Measurements from ENCODE around the gene KCNH5.

KCNH5 gene

GRCh38 chr14:62734831-62735230 is 310.4 kb downstream of the KCNH5 start:
- H3K18ac ChIP-seq (ENCODE audit: low read length): no peak overlapping the region
- H3K36me3 ChIP-seq (ENCODE audit: control insufficient read depth in 1 of 2, insufficient read depth in 2 of 2, low read length in 2 of 2): no peaks in the 10 kb centered on the region
- H2BK12ac ChIP-seq (ENCODE audit: low read length): no peak overlapping the region
- no peaks in the 10 kb centered on the region for H3K79me1 ChIP-seq (ENCODE audit: low read length)
- H4K91ac ChIP-seq (ENCODE audit: low read depth, low read length): no peak overlapping the region
- no peak overlapping the region for H4K12ac ChIP-seq (ENCODE audit: low read depth, low read length)
- H4K8ac ChIP-seq (ENCODE audit: low read depth, low read length): no peak overlapping the region
- no peak overlapping the region for H3K14ac ChIP-seq (ENCODE audit: low read length)
- H3K23ac ChIP-seq (ENCODE audit: low read length): no peak overlapping the region
- no peak overlapping the region for H3K27ac ChIP-seq (ENCODE audit: low read depth, low read length)
- H2BK120ac ChIP-seq (ENCODE audit: insufficient read depth, low read length, poor library complexity): no peak overlapping the region
- H3K9ac ChIP-seq (ENCODE audit: low read length): no peak overlapping the region
- no CpG with 5 or more reads among the region's 2 CpGs for WGBS (ENCODE audit: extremely low coverage, insufficient coverage, insufficient read length)
- H2AK5ac ChIP-seq (ENCODE audit: low read length): no peak overlapping the region
- no peak overlapping the region for H3K4me3 ChIP-seq (ENCODE audit: low read depth, low read length)
- H2AFZ ChIP-seq (ENCODE audit: insufficient read depth, low read length, poor library complexity): no peak overlapping the region
- H2BK5ac ChIP-seq (ENCODE audit: low read depth, low read length, poor library complexity): no peak overlapping the region
- DNase-seq: no peak
- H3K27me3 ChIP-seq (ENCODE audit: insufficient read depth, low read length): no peaks in the 10 kb centered on the region
- no peak overlapping the region for H3K4ac ChIP-seq (ENCODE audit: low read depth, low read length)
- no peaks in the 10 kb centered on the region for H3K4me1 ChIP-seq (ENCODE audit: control insufficient read depth in 1 of 2, insufficient read depth in 2 of 2, low read length in 2 of 2)
- no peaks in the 10 kb centered on the region for H3K9me3 ChIP-seq (ENCODE audit: insufficient read depth, low read depth, low read length)
- H3K4me2 ChIP-seq (ENCODE audit: low read length): no peak overlapping the region
- H3K79me2 ChIP-seq (ENCODE audit: control insufficient read depth, insufficient read depth, low read length, poor library complexity): no peaks in the 10 kb centered on the region

DNA sequence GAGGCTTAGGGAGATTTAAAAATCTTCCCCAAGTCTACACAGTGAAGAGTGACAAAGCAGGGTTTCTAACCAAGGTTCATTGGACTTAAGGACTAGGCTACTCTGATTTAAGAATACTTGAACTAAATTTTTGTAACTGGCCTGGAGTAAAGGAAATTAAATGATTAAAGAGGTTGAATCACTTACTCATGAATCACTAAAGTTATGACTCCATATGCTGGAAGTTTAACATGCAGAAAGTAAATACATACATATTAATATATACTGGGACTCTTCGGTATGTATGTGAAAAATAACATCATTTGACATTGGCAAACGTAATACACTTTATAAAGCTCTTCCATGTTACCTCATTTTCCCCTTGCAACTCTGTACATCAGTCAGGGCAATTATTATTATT is 322.9 kb downstream of the KCNH5 start:
- Histone ChIP-seq H3K9ac (ENCODE audit: low read length) (no peak overlapping the region), H3K9me3 (ENCODE audit: insufficient read depth, low read depth, low read length) (no peaks in the 10 kb centered on the region), H3K18ac (ENCODE audit: low read length) (no peak overlapping the region), H3K4me2 (ENCODE audit: low read length) (no peak overlapping the region), H3K27me3 (ENCODE audit: insufficient read depth, low read length) (no peaks in the 10 kb centered on the region), H2AFZ (ENCODE audit: insufficient read depth, low read length, poor library complexity) (no peak overlapping the region), H3K4ac (ENCODE audit: low read depth, low read length) (no peak overlapping the region), H3K79me2 (ENCODE audit: control insufficient read depth, insufficient read depth, low read length, poor library complexity) (no peaks in the 10 kb centered on the region), H3K79me1 (ENCODE audit: low read length) (no peaks in the 10 kb centered on the region), H3K36me3 (ENCODE audit: control insufficient read depth in 1 of 2, insufficient read depth in 2 of 2, low read length in 2 of 2) (no peaks in the 10 kb centered on the region), H2BK12ac (ENCODE audit: low read length) (no peak overlapping the region), H3K4me3 (ENCODE audit: low read depth, low read length) (no peak overlapping the region), H3K27ac (ENCODE audit: low read depth, low read length) (no peak overlapping the region), H2BK5ac (ENCODE audit: low read depth, low read length, poor library complexity) (no peak overlapping the region), H4K12ac (ENCODE audit: low read depth, low read length) (no peak overlapping the region), H4K91ac (ENCODE audit: low read depth, low read length) (no peak overlapping the region), H3K4me1 (ENCODE audit: control insufficient read depth in 1 of 2, insufficient read depth in 2 of 2, low read length in 2 of 2) (no peaks in the 10 kb centered on the region), H3K14ac (ENCODE audit: low read length) (no peak overlapping the region), H2AK5ac (ENCODE audit: low read length) (no peak overlapping the region), H4K8ac (ENCODE audit: low read depth, low read length) (no peak overlapping the region), H2BK120ac (ENCODE audit: insufficient read depth, low read length, poor library complexity) (no peak overlapping the region), H3K23ac (ENCODE audit: low read length) (no peak overlapping the region)
- no CpG with 5 or more reads among the region's 2 CpGs for WGBS (ENCODE audit: extremely low coverage, insufficient coverage, insufficient read length)
- DNase-seq: no peak

GRCh38 chr14:62718629-62719028 is 326.6 kb downstream of the KCNH5 start:
- no peaks in the 10 kb centered on the region for H3K9me3 ChIP-seq (ENCODE audit: insufficient read depth, low read depth, low read length)
- no peak overlapping the region for H3K9ac ChIP-seq (ENCODE audit: low read length)
- WGBS (ENCODE audit: extremely low coverage, insufficient coverage, insufficient read length): no CpG with 5 or more reads among the region's 1 CpG
- no peaks in the 10 kb centered on the region for H3K79me1 ChIP-seq (ENCODE audit: low read length)
- no peak overlapping the region for H2AK5ac ChIP-seq (ENCODE audit: low read length)
- H3K27me3 ChIP-seq (ENCODE audit: insufficient read depth, low read length): no peaks in the 10 kb centered on the region
- no peak overlapping the region for H3K14ac ChIP-seq (ENCODE audit: low read length)
- H3K4ac ChIP-seq (ENCODE audit: low read depth, low read length): no peak overlapping the region
- H2BK5ac ChIP-seq (ENCODE audit: low read depth, low read length, poor library complexity): no peak overlapping the region
- H3K79me2 ChIP-seq (ENCODE audit: control insufficient read depth, insufficient read depth, low read length, poor library complexity): no peaks in the 10 kb centered on the region
- H3K4me3 ChIP-seq (ENCODE audit: low read depth, low read length): no peak overlapping the region
- H3K4me2 ChIP-seq (ENCODE audit: low read length): no peak overlapping the region
- H3K4me1 ChIP-seq (ENCODE audit: control insufficient read depth in 1 of 2, insufficient read depth in 2 of 2, low read length in 2 of 2): no peaks in the 10 kb centered on the region
- no peak overlapping the region for H4K12ac ChIP-seq (ENCODE audit: low read depth, low read length)
- no peak for DNase-seq
- no peak overlapping the region for H2AFZ ChIP-seq (ENCODE audit: insufficient read depth, low read length, poor library complexity)
- H2BK12ac ChIP-seq (ENCODE audit: low read length): no peak overlapping the region
- H3K36me3 ChIP-seq (ENCODE audit: control insufficient read depth in 1 of 2, insufficient read depth in 2 of 2, low read length in 2 of 2): no peaks in the 10 kb centered on the region
- H2BK120ac ChIP-seq (ENCODE audit: insufficient read depth, low read length, poor library complexity): no peak overlapping the region
- H4K8ac ChIP-seq (ENCODE audit: low read depth, low read length): no peak overlapping the region
- H3K23ac ChIP-seq (ENCODE audit: low read length): no peak overlapping the region
- no peak overlapping the region for H4K91ac ChIP-seq (ENCODE audit: low read depth, low read length)
- H3K27ac ChIP-seq (ENCODE audit: low read depth, low read length): no peak overlapping the region
- H3K18ac ChIP-seq (ENCODE audit: low read length): no peak overlapping the region

GRCh38 chr14:62711351-62712023 is 333.8 kb downstream of the KCNH5 start:
- H3K79me2 ChIP-seq (ENCODE audit: control insufficient read depth, insufficient read depth, low read length, poor library complexity): no peaks in the 10 kb centered on the region
- DNase-seq: no peak
- no peak overlapping the region for H4K12ac ChIP-seq (ENCODE audit: low read depth, low read length)
- H2AFZ ChIP-seq (ENCODE audit: insufficient read depth, low read length, poor library complexity): no peak overlapping the region
- H3K14ac ChIP-seq (ENCODE audit: low read length): no peak overlapping the region
- no peak overlapping the region for H4K91ac ChIP-seq (ENCODE audit: low read depth, low read length)
- H4K8ac ChIP-seq (ENCODE audit: low read depth, low read length): no peak overlapping the region
- H3K4me1 ChIP-seq (ENCODE audit: control insufficient read depth in 1 of 2, insufficient read depth in 2 of 2, low read length in 2 of 2): no peaks in the 10 kb centered on the region
- no peak overlapping the region for H2AK5ac ChIP-seq (ENCODE audit: low read length)
- no peak overlapping the region for H3K18ac ChIP-seq (ENCODE audit: low read length)
- no peak overlapping the region for H3K23ac ChIP-seq (ENCODE audit: low read length)
- no CpG with 5 or more reads among the region's 7 CpGs for WGBS (ENCODE audit: extremely low coverage, insufficient coverage, insufficient read length)
- H3K9ac ChIP-seq (ENCODE audit: low read length): no peak overlapping the region
- H3K9me3 ChIP-seq (ENCODE audit: insufficient read depth, low read depth, low read length): no peaks in the 10 kb centered on the region
- no peaks in the 10 kb centered on the region for H3K27me3 ChIP-seq (ENCODE audit: insufficient read depth, low read length)
- no peak overlapping the region for H3K4ac ChIP-seq (ENCODE audit: low read depth, low read length)
- no peak overlapping the region for H3K4me3 ChIP-seq (ENCODE audit: low read depth, low read length)
- H3K79me1 ChIP-seq (ENCODE audit: low read length): no peaks in the 10 kb centered on the region
- H2BK12ac ChIP-seq (ENCODE audit: low read length): no peak overlapping the region
- no peak overlapping the region for H2BK120ac ChIP-seq (ENCODE audit: insufficient read depth, low read length, poor library complexity)
- no peak overlapping the region for H2BK5ac ChIP-seq (ENCODE audit: low read depth, low read length, poor library complexity)
- no peak overlapping the region for H3K4me2 ChIP-seq (ENCODE audit: low read length)
- no peaks in the 10 kb centered on the region for H3K36me3 ChIP-seq (ENCODE audit: control insufficient read depth in 1 of 2, insufficient read depth in 2 of 2, low read length in 2 of 2)
- H3K27ac ChIP-seq (ENCODE audit: low read depth, low read length): no peak overlapping the region
